Stimulated activated CD4-positive, alpha-beta T cell treated with anti-CD3 and anti-CD28 coated beads, Interleukin-1b, Interleukin-23, amount 100 ng/mL, for 48 hours (primary cell): ENCODE measurements around the gene EDEM2.
"Not testable (repeated sequence)": the region's sequence is repeated elsewhere in the genome, so short reads cannot be mapped to it uniquely, and the experiment has no call there.

Source experiments
- DNase-seq: peaks from one replicate; pipeline ENCODE4 v3.0.0-alpha.2; 2020

EDEM2 gene

GRCh38 chr20:35168701-35169409 is 21.7 kb upstream of the EDEM2 start:
- not testable (repeated sequence) for DNase-seq

GRCh38 chr20:35167787-35168186 is 20.7 kb upstream of the EDEM2 start:
- no peak for DNase-seq

GRCh38 chr20:35166242-35166830 is 19.2 kb upstream of the EDEM2 start:
- DNase-seq = no peak

- DNase-seq = no peak
Observed at GRCh38 chr20:35165221-35166185, 18.4 kb upstream of the EDEM2 start.

- not testable (repeated sequence) for DNase-seq
Observed at GRCh38 chr20:35164531-35164930, 17.4 kb upstream of the EDEM2 start.

- DNase-seq = not testable (repeated sequence)
Observed at GRCh38 chr20:35160341-35160740, 13.2 kb upstream of the EDEM2 start.

- DNase-seq = no peak
Observed at GRCh38 chr20:35156978-35157377, 9.8 kb upstream of the EDEM2 start.

- DNase-seq = no peak
Observed at GRCh38 chr20:35155936-35156335, 8.8 kb upstream of the EDEM2 start.

- DNase-seq = no peak
Observed at GRCh38 chr20:35151736-35152135, 4.6 kb upstream of the EDEM2 start.

GRCh38 chr20:35150846-35151579 is 3.9 kb upstream of the EDEM2 start:
- no peak for DNase-seq

- not testable (repeated sequence) for DNase-seq
Observed at GRCh38 chr20:35147575-35148071, 487 bp upstream of the EDEM2 start.

GRCh38 chr20:35146299-35146919 is 727 bp downstream of the EDEM2 start:
- peak; percentile 15 for DNase-seq

- DNase-seq = no peak
Observed at GRCh38 chr20:35145141-35145564, 2.0 kb downstream of the EDEM2 start.

GRCh38 chr20:35144694-35145093 is 2.4 kb downstream of the EDEM2 start:
- DNase-seq = no peak

GRCh38 chr20:35135867-35136586 is 11.1 kb downstream of the EDEM2 start:
- DNase-seq = no peak

- DNase-seq = no peak
Observed at GRCh38 chr20:35134880-35135279, 12.3 kb downstream of the EDEM2 start.

- no peak for DNase-seq
Observed at GRCh38 chr20:35134472-35134871, 12.7 kb downstream of the EDEM2 start.

- DNase-seq = no peak
Observed at GRCh38 chr20:35133735-35134134, 13.4 kb downstream of the EDEM2 start.

GRCh38 chr20:35133031-35133430 is 14.1 kb downstream of the EDEM2 start:
- DNase-seq = no peak

- no peak for DNase-seq
Observed at GRCh38 chr20:35131934-35132333, 15.2 kb downstream of the EDEM2 start.

- DNase-seq = no peak
Observed at GRCh38 chr20:35129647-35130069, 17.5 kb downstream of the EDEM2 start.
